Effector memory CD4-positive, alpha-beta T cell (primary cell): ENCODE data around the gene TUT4.

ENCODE experiments used
- DNase-seq, 3 donors: peaks; one replicate each; pipeline ENCODE4 v3.0.0-alpha.2; 2020
- H3K27ac ChIP-seq: 2 replicates; pipeline ENCODE4 v1.7.0; 2013; ENCODE audit warnings: mild to moderate bottlenecking, low read length, moderate library complexity; ENCODE audit not compliant: insufficient read depth, poor library complexity, severe bottlenecking
- H3K27me3 ChIP-seq: replicated peaks from 2 replicates; pipeline ENCODE4 v1.7.0; 2013; ENCODE audit warnings: mild to moderate bottlenecking, low read length; ENCODE audit not compliant: insufficient read depth, control insufficient read depth, poor library complexity, severe bottlenecking
- H3K36me3 ChIP-seq: 2 replicates; pipeline ENCODE4 v1.7.0; 2013; ENCODE audit warnings: mild to moderate bottlenecking, low read length, moderate library complexity; ENCODE audit not compliant: control insufficient read depth, insufficient read depth
- H3K4me1 ChIP-seq: 2 replicates; pipeline ENCODE4 v1.7.0; 2013; ENCODE audit warnings: low read length, mild to moderate bottlenecking; ENCODE audit not compliant: control insufficient read depth, insufficient read depth, poor library complexity, severe bottlenecking
- H3K4me3 ChIP-seq: 2 replicates; pipeline ENCODE4 v1.7.0; 2013; ENCODE audit warnings: low read length, low read depth, mild to moderate bottlenecking; ENCODE audit not compliant: insufficient read depth, poor library complexity, severe bottlenecking
- H3K9me3 ChIP-seq: 2 replicates; pipeline ENCODE4 v1.7.0; 2013; ENCODE audit warnings: mild to moderate bottlenecking, low read length, moderate library complexity; ENCODE audit not compliant: control insufficient read depth

The TUT4 gene

DNA sequence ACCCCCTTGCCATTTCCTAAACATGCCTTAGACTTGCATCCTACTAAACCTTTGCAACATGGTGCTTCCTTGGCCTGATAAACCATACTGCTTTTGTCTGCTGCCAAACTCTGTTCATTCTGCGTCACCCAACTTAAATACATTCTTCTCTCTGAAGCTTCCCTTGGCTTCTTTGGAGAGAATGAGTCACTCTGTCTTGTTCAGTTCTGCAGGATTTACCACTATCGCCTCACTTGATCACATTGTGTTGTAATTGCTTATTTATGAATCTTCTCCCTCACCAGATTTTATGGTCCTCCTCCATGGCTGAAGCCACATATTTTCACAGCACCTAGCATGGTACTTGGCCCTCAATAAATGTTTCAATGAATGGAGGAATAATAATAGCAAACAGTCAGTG, 21.7 kb upstream of the TUT4 start:
- no peak for DNase-seq
- no peak overlapping the region for H3K27ac ChIP-seq

DNA sequence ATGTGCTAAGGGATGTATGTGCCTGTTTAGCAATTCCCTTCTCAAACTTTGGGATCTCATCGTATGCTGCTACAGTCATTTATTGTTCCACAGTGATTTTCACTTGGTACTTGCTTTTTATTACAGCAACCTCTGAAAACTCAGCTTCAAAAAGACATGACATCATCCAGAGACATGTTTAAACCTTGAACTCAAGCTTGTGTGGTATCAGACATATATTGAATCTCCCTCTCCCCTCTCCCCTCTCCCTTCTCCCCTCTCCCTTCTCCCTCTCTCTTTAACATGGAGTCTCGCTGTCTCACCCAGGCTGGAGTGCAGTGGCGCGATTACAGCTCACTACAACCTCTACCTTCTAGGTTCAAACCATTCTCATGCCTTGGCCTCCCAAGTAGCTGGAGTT, 19.5 kb upstream of the TUT4 start:
- Histone ChIP-seq H3K27ac (no peak overlapping the region), H3K9me3 (no peaks in the 10 kb centered on the region), H3K4me3 (no peak overlapping the region)

More for the DNA sequence above, 21.7 kb upstream of the TUT4 start:
- Histone ChIP-seq H3K9me3 (no peaks in the 10 kb centered on the region), H3K4me1 (peaks cover 3% of the 10 kb centered on the region), H3K36me3 (no peaks in the 10 kb centered on the region), H3K4me3 (no peak overlapping the region), H3K27me3 (no peaks in the 10 kb centered on the region)

DNA sequence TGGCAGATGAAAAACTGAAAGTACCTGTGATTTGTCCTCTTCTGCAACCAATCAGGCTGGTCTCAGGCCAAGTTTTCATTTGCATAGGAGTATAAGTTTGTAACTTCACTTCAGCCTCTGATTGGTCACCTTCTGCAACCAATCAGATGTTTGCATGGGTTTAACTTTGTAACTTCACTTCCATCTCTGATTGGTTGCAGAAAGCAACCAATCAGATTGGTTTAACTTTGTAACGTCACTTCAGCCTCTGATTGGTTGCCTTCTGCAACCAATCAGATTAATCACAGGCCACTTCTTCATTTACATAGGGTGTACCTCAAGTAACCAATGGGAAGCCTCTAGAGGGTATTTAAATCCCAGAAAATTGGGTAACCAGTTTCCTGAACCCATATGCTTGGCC, 18.9 kb upstream of the TUT4 start:
- no peaks in the 10 kb centered on the region for H3K9me3 ChIP-seq
- no peak overlapping the region for H3K27ac ChIP-seq
- H3K4me1 ChIP-seq: no peaks in the 10 kb centered on the region
- no peak overlapping the region for H3K4me3 ChIP-seq
- DNase-seq: no peak
- no peaks in the 10 kb centered on the region for H3K27me3 ChIP-seq
- H3K36me3 ChIP-seq: no peaks in the 10 kb centered on the region

More for the DNA sequence above, 19.5 kb upstream of the TUT4 start:
- H3K27me3 ChIP-seq: no peaks in the 10 kb centered on the region
- no peak for DNase-seq
- H3K36me3 ChIP-seq: no peaks in the 10 kb centered on the region
- H3K4me1 ChIP-seq: no peaks in the 10 kb centered on the region

DNA sequence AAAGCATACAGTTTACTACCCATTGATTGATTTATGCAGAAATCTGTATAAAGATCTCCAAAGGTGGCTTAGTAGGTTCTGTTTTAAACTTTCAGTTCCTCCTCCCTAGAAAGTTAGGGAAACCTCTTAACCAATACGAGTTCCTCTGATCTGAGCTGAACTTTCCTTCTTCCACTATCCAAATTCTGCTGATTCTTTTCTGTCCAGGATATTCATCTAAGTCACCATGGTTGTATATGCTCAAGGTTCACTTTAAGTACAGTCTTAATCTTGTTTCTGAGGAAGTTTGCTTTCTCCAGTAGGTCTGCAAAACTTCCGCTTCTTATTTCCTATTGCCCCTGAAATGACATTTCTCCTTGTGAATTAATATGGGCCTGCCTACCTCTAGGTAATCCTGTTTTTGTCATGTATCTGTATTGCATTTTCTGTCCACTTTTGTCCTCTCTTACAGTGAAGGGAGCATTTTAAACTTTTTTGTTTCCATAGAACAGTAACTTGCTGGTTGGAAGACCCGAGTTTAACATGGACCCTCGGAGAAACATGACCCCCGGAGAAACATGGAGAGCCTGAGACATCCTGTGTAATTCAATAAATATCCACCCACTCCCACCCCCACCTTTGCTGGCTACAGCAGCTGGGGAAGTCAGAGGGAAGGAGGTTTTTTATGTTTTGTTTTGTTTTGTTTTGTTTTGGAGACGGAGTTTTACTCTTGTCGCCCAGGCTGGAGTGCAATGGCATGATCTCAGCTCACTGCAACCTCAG, 16.7 kb upstream of the TUT4 start:
- no peak overlapping the region for H3K27ac ChIP-seq

DNA sequence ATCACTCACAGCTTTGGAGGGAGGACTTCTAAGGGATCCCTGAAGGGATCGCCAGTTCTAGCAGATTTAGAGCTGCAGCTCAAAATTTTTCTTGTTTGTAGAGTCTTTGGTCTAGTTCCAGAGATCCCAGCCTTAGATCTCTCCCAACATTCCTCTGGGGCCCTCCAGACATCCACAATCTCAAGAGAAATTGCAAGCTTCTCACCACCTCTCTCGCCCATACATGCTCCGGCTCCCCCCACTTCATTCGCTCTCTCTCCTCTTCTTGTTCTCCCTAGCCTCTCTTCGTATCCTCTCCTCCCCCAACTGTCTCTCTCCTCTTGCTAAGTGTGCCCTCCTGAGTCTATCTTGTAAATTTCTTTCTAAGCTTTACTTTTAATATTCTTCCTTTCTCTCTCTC, 15.1 kb upstream of the TUT4 start:
- H3K27ac ChIP-seq: no peak overlapping the region
- no peaks in the 10 kb centered on the region for H3K4me1 ChIP-seq
- no peaks in the 10 kb centered on the region for H3K36me3 ChIP-seq
- H3K9me3 ChIP-seq: no peaks in the 10 kb centered on the region
- H3K27me3 ChIP-seq: no peaks in the 10 kb centered on the region
- no peak for DNase-seq
- no peak overlapping the region for H3K4me3 ChIP-seq

More for the DNA sequence above, 16.7 kb upstream of the TUT4 start:
- H3K4me3 ChIP-seq: no peak overlapping the region
- no peaks in the 10 kb centered on the region for H3K4me1 ChIP-seq
- H3K9me3 ChIP-seq: no peaks in the 10 kb centered on the region
- DNase-seq: no peak
- no peaks in the 10 kb centered on the region for H3K27me3 ChIP-seq
- H3K36me3 ChIP-seq: no peaks in the 10 kb centered on the region

DNA sequence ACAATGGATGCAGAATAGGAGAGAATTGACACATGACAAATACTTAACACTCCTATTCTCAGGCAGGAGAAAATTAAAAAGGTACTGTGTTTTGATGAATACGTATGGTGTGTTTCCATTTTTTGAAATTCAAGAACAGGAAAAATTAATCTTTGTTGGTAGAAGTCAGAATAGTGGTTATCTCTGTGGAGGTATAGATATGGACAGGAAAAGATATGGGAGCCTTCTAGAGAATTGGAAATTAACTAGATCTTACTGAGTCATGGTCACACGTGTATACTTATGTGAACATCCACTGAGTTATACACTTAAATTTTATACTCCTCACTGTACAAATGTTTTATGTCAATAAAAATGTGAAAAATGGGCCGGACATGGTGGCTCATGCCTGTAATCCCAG, 9.9 kb upstream of the TUT4 start:
- no peak overlapping the region for H3K4me3 ChIP-seq
- no peak for DNase-seq
- no peaks in the 10 kb centered on the region for H3K4me1 ChIP-seq
- H3K9me3 ChIP-seq: no peaks in the 10 kb centered on the region
- H3K27me3 ChIP-seq: no peaks in the 10 kb centered on the region
- no peaks in the 10 kb centered on the region for H3K36me3 ChIP-seq
- no peak overlapping the region for H3K27ac ChIP-seq

DNA sequence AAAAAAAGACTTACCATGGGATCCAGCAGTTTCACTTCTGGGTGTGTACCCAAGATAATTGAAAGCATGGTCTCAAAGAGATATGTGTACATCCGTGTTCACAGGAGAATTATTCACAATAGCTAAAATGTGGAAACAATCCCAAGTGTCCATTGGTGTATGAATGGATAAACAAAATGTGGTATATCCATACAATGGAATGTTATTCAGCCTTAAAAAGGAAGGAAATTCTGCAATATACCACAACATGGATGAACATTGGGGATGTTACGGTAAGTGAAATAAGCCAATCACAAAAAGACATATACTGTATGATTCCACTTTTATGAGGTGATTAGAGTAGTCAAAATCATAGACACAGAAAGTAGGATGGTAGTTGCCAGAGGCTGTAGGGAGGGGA, 7.0 kb upstream of the TUT4 start:
- H3K9me3 ChIP-seq: no peaks in the 10 kb centered on the region
- no peaks in the 10 kb centered on the region for H3K36me3 ChIP-seq
- no peak overlapping the region for H3K4me3 ChIP-seq
- no peak for DNase-seq
- no peak overlapping the region for H3K27ac ChIP-seq
- H3K4me1 ChIP-seq: no peaks in the 10 kb centered on the region
- no peaks in the 10 kb centered on the region for H3K27me3 ChIP-seq

DNA sequence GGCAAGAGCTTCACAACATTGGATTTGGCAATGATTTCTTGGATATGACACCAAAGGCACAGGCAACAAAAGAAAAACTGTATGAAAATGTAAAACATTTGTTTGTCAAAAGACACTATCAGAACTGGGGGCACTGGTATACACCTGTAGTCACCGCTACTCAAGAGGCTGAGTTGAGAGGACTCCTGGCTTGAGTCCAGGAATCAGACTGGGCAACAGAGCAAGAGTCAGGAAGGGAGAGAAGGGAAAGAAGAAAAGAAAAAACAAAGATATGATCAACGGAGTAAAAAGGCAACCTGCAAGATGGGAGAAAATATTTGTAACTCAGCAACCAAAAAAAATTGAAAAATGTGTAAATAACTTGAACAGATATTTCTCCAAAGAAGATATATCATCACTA, 6.0 kb upstream of the TUT4 start:
- Histone ChIP-seq H3K36me3 (no peaks in the 10 kb centered on the region), H3K9me3 (no peaks in the 10 kb centered on the region), H3K27ac (no peak overlapping the region), H3K4me1 (peaks cover under 1% of the 10 kb centered on the region), H3K4me3 (no peak overlapping the region), H3K27me3 (no peaks in the 10 kb centered on the region)
- no peak for DNase-seq

DNA sequence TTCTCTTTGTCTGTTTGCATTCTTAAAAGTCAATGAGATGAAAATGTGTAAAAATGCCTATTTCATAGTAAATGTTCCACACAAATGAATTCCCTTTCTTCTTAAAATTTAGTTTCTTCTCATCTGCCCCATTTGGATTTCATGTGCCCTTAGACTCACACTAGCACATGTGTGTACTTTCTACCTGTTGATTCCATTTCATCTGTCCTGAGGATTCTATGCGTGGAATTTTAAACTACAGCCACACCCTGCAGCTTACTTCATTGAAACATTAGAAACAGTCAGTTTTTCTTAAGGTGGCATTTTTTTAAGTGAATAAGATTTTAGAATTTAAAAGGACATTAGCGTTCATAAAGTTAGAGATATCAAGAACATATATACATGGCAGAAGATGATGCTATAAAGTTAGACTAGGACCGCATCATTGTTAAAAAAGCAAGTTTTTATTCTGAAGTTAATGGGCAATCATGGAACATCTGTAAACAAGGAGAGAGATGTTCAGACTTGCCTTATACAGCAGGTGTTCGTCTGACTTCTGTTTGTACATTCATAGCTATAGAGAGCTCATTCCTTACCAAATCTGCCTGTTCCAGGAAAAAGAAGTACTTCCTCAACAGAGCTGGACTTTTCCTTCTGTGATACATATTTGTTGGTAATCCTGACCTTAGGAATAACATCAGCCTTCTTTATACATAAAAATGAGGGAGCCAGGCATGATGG, 3.9 kb upstream of the TUT4 start:
- Histone ChIP-seq H3K36me3 (no peaks in the 10 kb centered on the region), H3K27me3 (no peaks in the 10 kb centered on the region), H3K4me3 (no peak overlapping the region), H3K27ac (no peak overlapping the region), H3K4me1 (peaks cover 6% of the 10 kb centered on the region), H3K9me3 (no peaks in the 10 kb centered on the region)
- no peak for DNase-seq

DNA sequence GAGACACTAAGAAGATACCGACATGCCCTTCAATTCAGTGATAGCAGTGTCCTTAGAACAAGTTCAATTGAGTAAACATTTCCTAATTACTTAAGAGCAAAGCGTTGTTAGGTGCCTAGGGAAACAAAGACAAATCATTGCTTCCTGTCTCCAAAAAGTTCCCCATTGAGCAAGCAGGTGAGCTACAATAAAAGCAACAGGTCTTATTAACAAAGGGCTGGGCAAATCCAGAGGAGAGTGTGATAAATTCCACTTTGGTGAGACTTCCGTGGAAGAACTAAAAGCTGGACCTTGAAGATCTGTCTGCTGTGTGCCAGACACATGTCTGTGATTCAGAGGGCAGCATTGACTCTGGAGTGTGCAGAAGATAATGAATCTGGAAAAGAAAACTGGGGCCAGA, 1.9 kb upstream of the TUT4 start:
- Histone ChIP-seq H3K4me1 (peaks cover 11% of the 10 kb centered on the region), H3K36me3 (no peaks in the 10 kb centered on the region), H3K27me3 (no peaks in the 10 kb centered on the region), H3K27ac (no peak overlapping the region), H3K4me3 (no peak overlapping the region), H3K9me3 (no peaks in the 10 kb centered on the region)
- no peak for DNase-seq
